Small intestine (tissue), 7 donors: ENCODE data around the gene PDE6B. TPM values are rescaled to one million over a fixed set of nuclear protein-coding genes. Genes with fewer than 3 reads are reported as not detected.

Experiments
- DNase-seq, 2 donors: peaks; one replicate each; pipeline versions ENCODE4 v3.0.0 to v3.0.0-alpha.2; 2013
- FAIRE-seq: peaks from 2 replicates; lab custom pipeline; 2012; peaks lifted over from hg19 to GRCh38; lab: Jason Lieb, UNC
- H3K27ac ChIP-seq, 3 donors: one replicate each; pipeline ENCODE4 v1.5.1; 2013; ENCODE audit warnings: low read length in 2 of 3, mild to moderate bottlenecking in 2 of 3, control low read depth in 1 of 3, inconsistent platforms in 1 of 3, low read depth in 1 of 3, moderate library complexity in 1 of 3
- H3K27me3 ChIP-seq, 3 donors: one replicate each; pipeline ENCODE4 v1.6.1; 2013; ENCODE audit warnings: low read length in 3 of 3, inconsistent platforms in 1 of 3; ENCODE audit not compliant: control insufficient read depth in 3 of 3, insufficient read depth in 3 of 3
- H3K36me3 ChIP-seq, 3 donors: one replicate each; pipeline ENCODE4 v1.6.1; 2013; ENCODE audit warnings: low read length in 3 of 3, inconsistent platforms in 1 of 3, low read depth in 1 of 3, mild to moderate bottlenecking in 1 of 3, moderate library complexity in 1 of 3; ENCODE audit not compliant: control insufficient read depth in 3 of 3, insufficient read depth in 2 of 3
- H3K4me1 ChIP-seq, 3 donors: one replicate each; pipeline ENCODE4 v1.6.1; 2013; ENCODE audit warnings: low read length in 2 of 3, inconsistent platforms in 1 of 3, low read depth in 1 of 3, mild to moderate bottlenecking in 1 of 3, moderate library complexity in 1 of 3; ENCODE audit not compliant: control insufficient read depth in 3 of 3, insufficient read depth in 2 of 3
- H3K4me3 ChIP-seq, 3 donors: one replicate each; pipeline ENCODE4 v1.5.1; 2013; ENCODE audit warnings: low read length in 3 of 3, control low read depth in 1 of 3, inconsistent platforms in 1 of 3, low read depth in 1 of 3, mild to moderate bottlenecking in 1 of 3, moderate library complexity in 1 of 3
- H3K9me3 ChIP-seq, 2 donors: one replicate each; pipeline ENCODE4 v1.6.1; 2013; ENCODE audit warnings: low read depth in 1 of 2, low read length in 1 of 2; ENCODE audit not compliant: control insufficient read depth in 2 of 2, insufficient read depth in 1 of 2
- WGBS, 3 donors: extraction: QIAGEN DNeasy Blood & Tissue Kit; methylation state at CpG; one replicate each; pipeline ENCODE4 v1.1.7; 2013; 5-methylcytosine and 5-hydroxymethylcytosine counted together
- polyA plus RNA-seq, 4 donors: library from polyadenylated mRNA; stranded (reverse) in 3 of 4; unstranded in 1 of 4; fragments of 200-250 nt in 3 of 4; fragments of 120-200 nt in 1 of 4; gene quantifications; one replicate each; pipeline versions ENCODE4 v1.2.1 to v1.2.3, GENCODE V29; 2013
- donor health status: healthy with polysubstance abuse.
- donor health status: control.
- donor health status: control.
- donor health status: Bipolar disorder and iron deficiency.
- donor health status: healthy.

Gene PDE6B
- polyA plus RNA-seq, 4 donors, result 1.8 to 35.2 TPM; not detected in 2

DNA sequence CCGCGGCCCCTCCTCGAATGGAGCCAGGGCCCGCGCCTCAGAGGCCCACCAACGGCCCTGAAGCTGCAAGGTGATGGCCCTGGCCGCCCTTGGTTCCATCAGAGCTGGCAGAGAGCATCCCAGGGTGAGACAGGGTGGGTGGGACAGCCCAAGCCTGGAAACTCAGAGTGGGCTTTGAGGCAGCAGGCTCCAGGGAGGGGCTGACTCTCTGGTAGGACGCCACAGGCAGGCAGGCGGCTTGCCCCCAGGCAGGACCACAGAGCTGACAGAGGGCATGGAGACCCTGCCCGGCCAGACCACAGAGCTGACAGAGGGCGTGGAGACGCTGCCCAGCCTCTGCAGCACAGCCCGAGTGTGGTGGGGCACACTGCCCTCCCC, 53.7 kb downstream of the PDE6B start:
- Histone ChIP-seq H3K27me3 (no peaks in the 10 kb centered on the region), H3K36me3 (peaks cover 0 to 25% (median 0%) of the 10 kb centered on the region in 3 donors), H3K4me3 (no peak overlapping the region), H3K9me3 (no peaks in the 10 kb centered on the region), H3K4me1 (peaks cover 2 to 49% (median 3%) of the 10 kb centered on the region in 3 donors), H3K27ac (no peak overlapping the region)
- no peak for FAIRE-seq
- WGBS, 3 donors, result 81 to 86% (median 83%) methylated on average over 12 to 13 of the region's 13 CpGs
- no peak for DNase-seq

GRCh38 chr4:679629-680028, 54.3 kb downstream of the PDE6B start:
- no peaks in the 10 kb centered on the region for H3K9me3 ChIP-seq
- no peak for FAIRE-seq
- no peaks in the 10 kb centered on the region for H3K27me3 ChIP-seq
- H3K36me3 ChIP-seq, result peaks cover 0 to 25% (median 0%) of the 10 kb centered on the region in 3 donors
- peaks cover 2 to 52% (median 3%) of the 10 kb centered on the region in 3 donors for H3K4me1 ChIP-seq
- H3K4me3 ChIP-seq, result no peak overlapping the region
- DNase-seq, result no peak
- WGBS, 3 donors, result 70 to 85% (median 76%) methylated on average over 11 of the region's 11 CpGs
- H3K27ac ChIP-seq, result no peak overlapping the region

GRCh38 chr4:680091-680490, 54.7 kb downstream of the PDE6B start:
- Histone ChIP-seq H3K27me3 (no peaks in the 10 kb centered on the region), H3K9me3 (no peaks in the 10 kb centered on the region), H3K4me3 (no peak overlapping the region), H3K27ac (no peak overlapping the region), H3K4me1 (peaks cover 1 to 50% (median 2%) of the 10 kb centered on the region in 3 donors), H3K36me3 (peaks cover 0 to 25% (median 0%) of the 10 kb centered on the region in 3 donors)
- DNase-seq, result no peak
- FAIRE-seq, result no peak
- 69 to 78% (median 72%) methylated on average over 9 of the region's 9 CpGs for WGBS, 3 donors

DNA sequence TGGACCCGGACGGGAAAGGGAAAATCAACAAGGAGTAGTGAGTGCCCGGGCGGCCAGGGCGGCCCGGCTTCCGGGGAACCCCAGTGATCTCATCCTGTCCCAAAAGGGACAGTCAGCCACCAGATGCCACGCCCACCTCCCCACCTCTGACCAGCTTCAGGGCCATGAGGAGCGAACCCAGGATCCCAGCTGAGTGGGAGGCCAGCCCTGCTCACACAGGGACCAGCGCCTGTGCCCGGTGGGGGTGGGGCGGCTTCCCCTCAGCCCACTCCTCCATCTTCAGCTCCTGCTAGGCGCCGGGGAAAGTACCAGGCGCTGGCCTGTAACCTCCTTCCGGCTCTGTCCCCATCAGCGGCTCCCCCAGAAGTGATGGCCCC, 55.2 kb downstream of the PDE6B start:
- DNase-seq (no peak), FAIRE-seq (no peak)
- peak overlapping the region in 2 of 3 donors; percentile 34 to 35 for H3K4me3 ChIP-seq
- no peaks in the 10 kb centered on the region for H3K9me3 ChIP-seq
- peaks cover 0 to 45% (median 2%) of the 10 kb centered on the region in 3 donors for H3K4me1 ChIP-seq
- H3K27me3 ChIP-seq, result no peaks in the 10 kb centered on the region
- no peak overlapping the region for H3K27ac ChIP-seq
- WGBS, 3 donors, result 64 to 70% (median 68%) methylated on average over 17 of the region's 17 CpGs
- H3K36me3 ChIP-seq, result peaks cover 0 to 22% (median 0%) of the 10 kb centered on the region in 3 donors

- Histone ChIP-seq H3K27ac (no peak overlapping the region), H3K36me3 (peaks cover 0 to 21% (median 0%) of the 10 kb centered on the region in 3 donors), H3K4me1 (peaks cover 0 to 45% (median 2%) of the 10 kb centered on the region in 3 donors), H3K27me3 (no peaks in the 10 kb centered on the region), H3K9me3 (no peaks in the 10 kb centered on the region), H3K4me3 (peak overlapping the region in 2 of 3 donors; percentile 34 to 35)
- FAIRE-seq, result no peak
- WGBS, 3 donors, result 26 to 49% (median 31%) methylated on average over 29 to 58 of the region's 62 CpGs
- DNase-seq, result no peak
Measured at GRCh38 chr4:680928-681645, 55.7 kb downstream of the PDE6B start.

DNA sequence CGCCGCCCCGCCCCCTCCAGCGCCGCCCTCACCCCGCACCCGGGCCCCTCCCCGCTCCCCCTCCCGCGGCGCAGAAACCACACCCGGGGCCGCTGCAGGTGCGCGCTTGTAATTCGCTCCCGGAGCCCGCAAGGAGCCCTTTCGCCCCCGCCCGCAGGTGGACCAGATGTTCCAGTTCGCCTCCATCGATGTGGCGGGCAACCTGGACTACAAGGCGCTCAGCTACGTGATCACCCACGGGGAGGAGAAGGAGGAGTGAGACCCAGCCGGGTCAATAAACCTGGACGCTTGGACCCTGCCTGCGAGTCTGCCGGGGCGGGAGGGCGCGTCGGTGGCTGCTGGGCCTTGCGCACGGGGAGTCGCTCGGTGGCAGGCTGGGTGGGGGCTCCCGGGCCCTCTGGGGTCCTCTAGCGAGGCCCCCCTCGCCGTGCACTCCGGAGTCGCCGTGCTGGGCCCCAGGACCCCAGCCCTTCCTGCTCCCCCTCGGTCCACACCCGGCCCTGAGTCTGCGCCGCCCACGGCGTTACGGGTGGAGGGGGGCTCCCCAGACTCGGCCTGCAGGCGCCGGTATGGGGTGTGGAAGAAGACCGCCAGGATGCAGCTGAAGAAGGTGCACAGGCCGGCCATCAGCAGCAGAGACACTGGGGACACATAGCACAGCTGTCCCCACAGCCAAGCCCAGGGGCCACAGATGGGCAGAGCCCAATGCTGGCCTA, 56.5 kb downstream of the PDE6B start:
- no peaks in the 10 kb centered on the region for H3K27me3 ChIP-seq
- FAIRE-seq (no peak), DNase-seq (peak in 1 of 2 donors; percentile 76)
- peak overlapping the region in 2 of 3 donors; percentile 30 to 41 for H3K4me3 ChIP-seq
- no peak overlapping the region for H3K27ac ChIP-seq
- WGBS, 3 donors, result 32 to 79% (median 40%) methylated on average over 44 to 57 of the region's 58 CpGs
- no peaks in the 10 kb centered on the region for H3K9me3 ChIP-seq
- peaks cover 0 to 47% (median 6%) of the 10 kb centered on the region in 3 donors for H3K4me1 ChIP-seq
- peaks cover 0 to 15% (median 0%) of the 10 kb centered on the region in 3 donors for H3K36me3 ChIP-seq

DNA sequence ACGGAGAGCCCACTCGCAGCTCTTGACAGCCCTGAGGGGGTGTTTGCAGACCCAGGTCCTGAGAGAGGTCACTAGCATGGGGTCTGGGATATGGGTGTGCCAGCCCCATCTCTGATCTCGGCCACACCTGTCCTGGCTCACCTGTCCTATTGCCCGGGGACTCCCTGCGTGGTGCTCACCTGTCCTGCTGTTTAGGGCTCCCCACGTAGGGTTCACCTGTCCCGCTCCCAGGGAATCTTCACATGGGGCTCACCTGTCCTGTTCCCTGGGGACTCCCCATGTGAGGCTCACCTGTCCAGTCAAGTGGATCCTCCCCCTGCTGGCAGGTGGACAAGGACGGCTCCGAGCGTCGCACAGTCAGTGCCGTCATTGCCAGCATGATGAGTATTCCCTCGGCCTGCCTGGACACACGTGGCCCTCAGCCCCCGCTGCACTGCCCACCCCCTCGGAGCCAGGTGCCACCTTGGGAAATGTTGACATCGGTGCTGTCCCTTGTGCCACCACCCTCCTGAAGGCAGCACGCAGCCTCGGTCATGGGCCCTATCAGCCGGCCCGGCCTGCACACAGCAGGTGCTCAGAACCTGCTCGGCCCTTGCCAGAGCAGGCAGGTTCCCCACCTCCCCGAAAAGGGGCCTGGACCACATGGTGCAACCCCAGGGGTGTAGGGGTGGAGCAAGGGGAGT, 57.3 kb downstream of the PDE6B start:
- 29 to 79% (median 38%) methylated on average over 23 of the region's 23 CpGs for WGBS, 3 donors
- H3K36me3 ChIP-seq, result peaks cover 0 to 15% (median 0%) of the 10 kb centered on the region in 3 donors
- no peaks in the 10 kb centered on the region for H3K9me3 ChIP-seq
- H3K4me3 ChIP-seq, result no peak overlapping the region
- FAIRE-seq (no peak), DNase-seq (peak in 1 of 2 donors; percentile 38)
- no peak overlapping the region for H3K27ac ChIP-seq
- peaks cover 0 to 50% (median 7%) of the 10 kb centered on the region in 3 donors for H3K4me1 ChIP-seq
- no peaks in the 10 kb centered on the region for H3K27me3 ChIP-seq

DNA sequence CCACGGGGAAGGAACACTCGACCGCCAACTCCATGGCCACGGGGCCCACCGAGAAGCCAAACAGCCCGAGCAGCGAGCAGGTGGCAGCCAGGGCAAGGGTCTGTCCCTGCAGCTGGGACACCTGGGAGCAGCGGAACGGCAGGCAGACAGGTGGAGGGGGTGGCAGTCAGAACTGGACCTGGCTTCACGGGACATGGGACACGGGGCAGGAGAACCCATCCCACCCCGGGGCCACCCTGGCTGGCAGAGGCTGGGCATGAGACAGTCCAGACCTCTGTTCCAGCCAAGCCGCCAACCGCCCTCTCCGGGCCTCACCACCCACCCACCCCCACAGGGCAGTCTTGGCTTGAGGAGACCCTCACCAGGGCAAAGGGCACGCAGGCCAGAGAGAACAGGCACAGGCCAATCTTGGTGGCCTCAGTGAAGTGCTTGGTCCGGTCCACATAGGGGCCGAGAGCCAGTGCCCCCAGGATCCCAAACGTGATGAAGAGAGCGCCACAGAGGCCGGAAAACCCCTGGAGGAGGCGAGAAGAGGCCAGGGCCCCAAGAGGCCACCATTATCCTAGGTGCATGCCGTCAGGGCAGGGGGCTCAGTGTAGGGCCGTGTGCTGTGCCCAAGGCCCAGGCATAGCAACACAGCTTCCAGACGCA, 58.0 kb downstream of the PDE6B start:
- H3K9me3 ChIP-seq, result no peaks in the 10 kb centered on the region
- FAIRE-seq (no peak), DNase-seq (no peak)
- no peak overlapping the region for H3K4me3 ChIP-seq
- 40 to 67% (median 46%) methylated on average over 25 of the region's 25 CpGs for WGBS, 3 donors
- H3K27ac ChIP-seq, result no peak overlapping the region
- no peaks in the 10 kb centered on the region for H3K27me3 ChIP-seq
- peaks cover 0 to 52% (median 7%) of the 10 kb centered on the region in 3 donors for H3K4me1 ChIP-seq
- peaks cover 0 to 15% (median 0%) of the 10 kb centered on the region in 3 donors for H3K36me3 ChIP-seq
